ENCODE results near the gene PLXDC2. TPM values are rescaled to one million over a fixed set of nuclear protein-coding genes. Genes with fewer than 3 reads are reported as not detected.

Gene PLXDC2
- total RNA-seq, 1 donor from 2014 or later: 1.3 TPM

GRCh38 chr10:20247454-20247853, 431.2 kb downstream of the PLXDC2 start:
- no peak for DNase-seq (ENCODE audit: low read depth)

DNA sequence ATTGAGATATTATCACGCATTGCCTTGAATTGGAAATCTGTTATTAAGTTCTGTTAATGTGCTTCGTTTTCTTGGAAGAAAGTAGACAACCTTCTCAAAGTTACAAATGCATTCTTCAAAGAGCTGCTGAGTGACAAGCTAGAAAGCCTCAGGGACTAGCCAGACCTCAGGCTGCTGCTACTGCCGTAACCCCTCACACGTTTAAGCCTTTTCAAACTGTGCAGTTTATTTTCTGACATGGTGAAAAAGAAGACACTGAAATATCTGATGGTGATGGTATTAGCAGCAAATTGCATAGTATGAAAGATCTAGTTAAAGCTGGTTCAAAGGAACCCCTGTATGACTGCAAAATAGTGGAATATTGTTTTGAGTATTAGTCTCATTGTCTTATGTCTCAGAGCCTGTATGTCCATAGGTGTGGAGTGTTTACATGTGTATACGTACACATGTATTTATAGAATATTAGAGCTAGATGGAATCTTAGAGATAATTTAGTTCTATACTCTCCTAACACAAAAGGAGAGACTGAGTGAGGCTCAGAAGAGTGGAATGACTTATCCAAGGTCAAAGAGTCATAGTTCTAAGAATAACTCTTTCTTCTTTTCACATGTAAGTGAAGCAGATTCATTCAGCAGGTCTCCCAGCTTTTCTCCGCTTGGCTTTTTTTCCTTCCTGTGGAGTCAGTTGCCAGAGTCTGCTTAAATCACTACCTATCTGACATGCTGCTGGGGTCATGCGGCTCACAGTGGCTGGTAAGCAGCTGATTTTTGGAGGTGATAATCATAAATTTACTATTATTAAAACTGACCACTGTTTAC, 431.9 kb downstream of the PLXDC2 start:
- H3K4me3 ChIP-seq (ENCODE audit: low read depth, low read length): no peak overlapping the region
- no peak for TF ChIP-seq CTCF (IDR thresholded peaks at IDR 0.05; ENCODE audit: insufficient read depth, low read length, severe bottlenecking)
- DNase-seq (ENCODE audit: low read depth) (no peak), FAIRE-seq (no peak)
- no peaks in the 10 kb centered on the region for H3K27me3 ChIP-seq (ENCODE audit: control insufficient read depth, insufficient read depth, low read length)
- H3K36me3 ChIP-seq (ENCODE audit: control insufficient read depth, insufficient read depth, low read length): no peaks in the 10 kb centered on the region

More at GRCh38 chr10:20247454-20247853, 431.2 kb downstream of the PLXDC2 start:
- Histone ChIP-seq H3K4me3 (ENCODE audit: low read depth, low read length) (no peak overlapping the region), H3K36me3 (ENCODE audit: control insufficient read depth, insufficient read depth, low read length) (no peaks in the 10 kb centered on the region), H3K27me3 (ENCODE audit: control insufficient read depth, insufficient read depth, low read length) (no peaks in the 10 kb centered on the region)
- no peak for FAIRE-seq
- no peak for TF ChIP-seq CTCF (IDR thresholded peaks at IDR 0.05; ENCODE audit: insufficient read depth, low read length, severe bottlenecking)

- no peak for DNase-seq (ENCODE audit: low read depth)
- TF ChIP-seq CTCF (IDR thresholded peaks at IDR 0.05; ENCODE audit: insufficient read depth, low read length, severe bottlenecking): no peak
- FAIRE-seq: no peak
- Histone ChIP-seq H3K36me3 (ENCODE audit: control insufficient read depth, insufficient read depth, low read length) (no peaks in the 10 kb centered on the region), H3K4me3 (ENCODE audit: low read depth, low read length) (no peak overlapping the region), H3K27me3 (ENCODE audit: control insufficient read depth, insufficient read depth, low read length) (no peaks in the 10 kb centered on the region)
Observed at GRCh38 chr10:20254078-20254477, 437.8 kb downstream of the PLXDC2 start.

- Histone ChIP-seq H3K4me3 (ENCODE audit: low read depth, low read length) (no peak overlapping the region), H3K36me3 (ENCODE audit: control insufficient read depth, insufficient read depth, low read length) (no peaks in the 10 kb centered on the region), H3K27me3 (ENCODE audit: control insufficient read depth, insufficient read depth, low read length) (no peaks in the 10 kb centered on the region)
- TF ChIP-seq CTCF (IDR thresholded peaks at IDR 0.05; ENCODE audit: insufficient read depth, low read length, severe bottlenecking): no peak
- no peak for DNase-seq (ENCODE audit: low read depth)
- no peak for FAIRE-seq
Observed at GRCh38 chr10:20254497-20254896, 438.3 kb downstream of the PLXDC2 start.

- no peaks in the 10 kb centered on the region for H3K27me3 ChIP-seq (ENCODE audit: control insufficient read depth, insufficient read depth, low read length)
- no peaks in the 10 kb centered on the region for H3K36me3 ChIP-seq (ENCODE audit: control insufficient read depth, insufficient read depth, low read length)
- no peak for TF ChIP-seq CTCF (IDR thresholded peaks at IDR 0.05; ENCODE audit: insufficient read depth, low read length, severe bottlenecking)
- DNase-seq (ENCODE audit: low read depth) (no peak), FAIRE-seq (no peak)
- no peak overlapping the region for H3K4me3 ChIP-seq (ENCODE audit: low read depth, low read length)
Observed at GRCh38 chr10:20256969-20257368, 440.7 kb downstream of the PLXDC2 start.

DNA sequence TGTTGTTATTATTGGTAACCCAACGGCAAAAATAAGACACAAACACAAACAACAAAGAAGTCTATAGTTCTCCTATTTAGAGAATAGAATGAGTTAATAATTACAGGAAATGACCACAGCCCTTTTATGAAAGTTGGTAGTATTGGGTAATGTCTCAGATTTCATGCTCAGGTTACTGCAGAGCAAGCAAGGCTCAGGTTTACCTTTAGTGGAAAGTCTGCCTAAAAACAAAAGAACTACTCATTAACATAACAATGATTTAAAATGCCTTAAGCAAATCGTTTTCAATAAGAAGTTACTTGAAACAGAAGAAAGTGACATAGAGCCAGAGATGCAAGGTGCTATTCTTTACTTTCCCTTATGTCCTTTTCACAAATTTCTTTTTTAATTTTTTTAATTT, 441.2 kb downstream of the PLXDC2 start:
- Histone ChIP-seq H3K27me3 (ENCODE audit: control insufficient read depth, insufficient read depth, low read length) (no peaks in the 10 kb centered on the region), H3K4me3 (ENCODE audit: low read depth, low read length) (no peak overlapping the region), H3K36me3 (ENCODE audit: control insufficient read depth, insufficient read depth, low read length) (no peaks in the 10 kb centered on the region)
- FAIRE-seq: no peak
- no peak for TF ChIP-seq CTCF (IDR thresholded peaks at IDR 0.05; ENCODE audit: insufficient read depth, low read length, severe bottlenecking)
- peak; percentile 48 for DNase-seq (ENCODE audit: low read depth)
